H9 (cell line): ENCODE results near the gene GAGE10. TPM values are rescaled to one million over a fixed set of nuclear protein-coding genes. Genes with fewer than 3 reads are reported as not detected.

Source experiments
- DNase-seq: peaks from one replicate; pipeline ENCODE4 v3.0.0-alpha.2; 2017
- H2AFZ ChIP-seq: one replicate; pipeline ENCODE4 v1.6.1; 2013; ENCODE audit warnings: mild to moderate bottlenecking, low read length, control low read depth, moderate library complexity
- H2AK5ac ChIP-seq: 2 replicates; pipeline ENCODE4 v1.6.1; 2013; ENCODE audit warnings: low read length, control low read depth, mixed read lengths; ENCODE audit not compliant: insufficient read length
- H2BK120ac ChIP-seq: one replicate; pipeline ENCODE4 v1.6.1; 2013; ENCODE audit warnings: low read depth, mild to moderate bottlenecking, low read length, control low read depth, inconsistent platforms; ENCODE audit not compliant: poor library complexity, severe bottlenecking
- H2BK12ac ChIP-seq: 2 replicates; pipeline ENCODE4 v1.6.1; 2013; ENCODE audit warnings: low read length, control low read depth, mixed read lengths, low read depth; ENCODE audit not compliant: insufficient read length
- H2BK15ac ChIP-seq: 2 replicates; pipeline ENCODE4 v1.6.1; 2013; ENCODE audit warnings: low read depth, low read length, control low read depth
- H2BK20ac ChIP-seq: one replicate; pipeline ENCODE4 v1.6.1; 2013; ENCODE audit warnings: low read depth, mild to moderate bottlenecking, low read length, control low read depth, inconsistent platforms; ENCODE audit not compliant: poor library complexity, severe bottlenecking
- H2BK5ac ChIP-seq: 2 replicates; pipeline ENCODE4 v1.6.1; 2013; ENCODE audit warnings: low read length, control low read depth, mixed read lengths; ENCODE audit not compliant: insufficient read length
- H3K14ac ChIP-seq: 2 replicates; pipeline ENCODE4 v1.6.1; 2013; ENCODE audit warnings: low read length, control low read depth; ENCODE audit not compliant: insufficient read depth
- H3K18ac ChIP-seq: 2 replicates; pipeline ENCODE4 v1.6.1; 2013; ENCODE audit warnings: low read depth, mild to moderate bottlenecking, mixed read lengths, low read length, control low read depth; ENCODE audit not compliant: insufficient read length
- H3K23ac ChIP-seq: 2 replicates; pipeline ENCODE4 v1.6.1; 2013; ENCODE audit warnings: low read length, control low read depth, mixed read lengths, low read depth; ENCODE audit not compliant: insufficient read length
- H3K23me2 ChIP-seq: 2 replicates; pipeline ENCODE4 v1.6.1; 2013; ENCODE audit warnings: low read depth, mild to moderate bottlenecking, mixed read lengths, low read length, control low read depth; ENCODE audit not compliant: insufficient read length, poor library complexity, severe bottlenecking
- H3K27ac ChIP-seq: 2 replicates; pipeline ENCODE4 v1.5.1; 2013; ENCODE audit warnings: low read length, control low read depth, mixed read lengths, low read depth; ENCODE audit not compliant: insufficient read length
- H3K27me3 ChIP-seq: 2 replicates; pipeline ENCODE4 v1.6.1; 2013; ENCODE audit warnings: low read length, control low read depth, inconsistent platforms; ENCODE audit not compliant: insufficient read depth
- H3K4ac ChIP-seq: 2 replicates; pipeline ENCODE4 v1.6.1; 2013; ENCODE audit warnings: low read depth, mild to moderate bottlenecking, control low read depth, inconsistent platforms, low read length, moderate library complexity
- H3K4me1 ChIP-seq: 2 replicates; pipeline ENCODE4 v1.6.1; 2013; ENCODE audit warnings: low read length, control low read depth, inconsistent platforms; ENCODE audit not compliant: insufficient read depth
- H3K4me2 ChIP-seq: 2 replicates; pipeline ENCODE4 v1.6.1; 2013; ENCODE audit warnings: low read length, control low read depth, mixed read lengths; ENCODE audit not compliant: insufficient read length, insufficient read depth
- H3K56ac ChIP-seq: 2 replicates; pipeline ENCODE4 v1.6.1; 2013; ENCODE audit warnings: low read depth, mild to moderate bottlenecking, mixed read lengths, low read length, control low read depth; ENCODE audit not compliant: insufficient read length
- H3K79me1 ChIP-seq: 2 replicates; pipeline ENCODE4 v1.6.1; 2013; ENCODE audit warnings: low read depth, mild to moderate bottlenecking, moderate library complexity, low read length, control low read depth, inconsistent platforms; ENCODE audit not compliant: insufficient read depth, poor library complexity, severe bottlenecking
- H3K79me2 ChIP-seq: 2 replicates; pipeline ENCODE4 v1.6.1; 2013; ENCODE audit warnings: low read length, control low read depth, inconsistent platforms; ENCODE audit not compliant: insufficient read depth
- H3K9ac ChIP-seq: 2 replicates; pipeline ENCODE4 v1.6.1; 2013; ENCODE audit warnings: low read length, control low read depth, mixed read lengths; ENCODE audit not compliant: insufficient read length; ENCODE audit errors: extremely low read depth
- H3K9me3 ChIP-seq: one replicate; pipeline ENCODE4 v1.6.1; 2013; ENCODE audit warnings: low read depth, low read length, inconsistent platforms; ENCODE audit not compliant: control insufficient read depth
- H3T11ph ChIP-seq: one replicate; pipeline ENCODE4 v1.6.1; 2013; ENCODE audit warnings: mild to moderate bottlenecking, low read length, control low read depth, inconsistent platforms
- H4K20me1 ChIP-seq: one replicate; pipeline ENCODE4 v1.6.1; 2013; ENCODE audit not compliant: control insufficient read depth, insufficient read length, insufficient read depth
- H4K5ac ChIP-seq: 2 replicates; pipeline ENCODE4 v1.6.1; 2013; ENCODE audit warnings: low read depth, mild to moderate bottlenecking, mixed read lengths, low read length, control low read depth; ENCODE audit not compliant: insufficient read length
- H4K8ac ChIP-seq: replicated peaks from 2 replicates; pipeline ENCODE4 v1.6.1; 2013; ENCODE audit warnings: low read length, control low read depth, mixed read lengths, low read depth; ENCODE audit not compliant: insufficient read length
- H4K91ac ChIP-seq: 2 replicates; pipeline ENCODE4 v1.6.1; 2013; ENCODE audit warnings: low read depth, mild to moderate bottlenecking, moderate library complexity, mixed read lengths, low read length, control low read depth; ENCODE audit not compliant: insufficient read length
- H3K27ac Mint-ChIP-seq, 3 experiments: 2 replicates in 2 of 3; 3 replicates in 1 of 3; pipeline ENCODE4 v1.8.0; 2020 to 2021; ENCODE audit warnings: mixed read lengths in 3 of 3, mild to moderate bottlenecking in 1 of 3, moderate library complexity in 1 of 3
- H3K27me3 Mint-ChIP-seq: 2 replicates; pipeline ENCODE4 v1.8.0; 2021; ENCODE audit warnings: low read depth, mild to moderate bottlenecking, moderate library complexity, mixed read lengths
- H3K36me3 Mint-ChIP-seq, 3 experiments: 2 replicates in 2 of 3; 3 replicates in 1 of 3; pipeline ENCODE4 v1.8.0; 2020 to 2021; ENCODE audit warnings: low read depth in 3 of 3, mixed read lengths in 3 of 3; ENCODE audit not compliant: insufficient read depth in 1 of 3
- H3K4me1 Mint-ChIP-seq, 2 experiments: 2 replicates each; pipeline ENCODE4 v1.8.0; 2020; ENCODE audit warnings: mixed read lengths in 2 of 2
- H3K4me3 Mint-ChIP-seq, 2 experiments: 2 replicates in 1 of 2; 3 replicates in 1 of 2; pipeline ENCODE4 v1.8.0; 2020 to 2021; ENCODE audit warnings: mild to moderate bottlenecking in 2 of 2, mixed read lengths in 2 of 2, moderate library complexity in 1 of 2
- H3K9me3 Mint-ChIP-seq, 2 experiments: 2 replicates in 1 of 2; 3 replicates in 1 of 2; pipeline ENCODE4 v1.8.0; 2020; ENCODE audit warnings: mild to moderate bottlenecking in 2 of 2, mixed read lengths in 2 of 2, moderate library complexity in 1 of 2
- WGBS: extraction: QIAGEN DNeasy Blood & Tissue Kit; methylation state at CpG from one replicate; pipeline ENCODE4 v1.1.7; 2013; ENCODE audit warnings: missing lambda C conversion rate, low lambda C conversion rate, mixed read lengths; ENCODE audit not compliant: insufficient read length; ENCODE audit errors: extremely low coverage; 5-methylcytosine and 5-hydroxymethylcytosine counted together
- total RNA-seq: library from RNA; stranded (reverse); gene quantifications from 2 replicates; pipeline ENCODE4 v1.2.1, GENCODE V29; 2021
- TF ChIP-seq, protein P1 (sequence below): fragments of 200-600 bp; sonication (generic); conservative IDR thresholded peaks from 3 replicates; pipeline ENCODE4 v1.8.0; 2021; ENCODE audit warnings: antibody characterized with exemption, mild to moderate bottlenecking

Gene GAGE10
- total RNA-seq, 1 experiment from 2014 or later = not detected

DNA sequence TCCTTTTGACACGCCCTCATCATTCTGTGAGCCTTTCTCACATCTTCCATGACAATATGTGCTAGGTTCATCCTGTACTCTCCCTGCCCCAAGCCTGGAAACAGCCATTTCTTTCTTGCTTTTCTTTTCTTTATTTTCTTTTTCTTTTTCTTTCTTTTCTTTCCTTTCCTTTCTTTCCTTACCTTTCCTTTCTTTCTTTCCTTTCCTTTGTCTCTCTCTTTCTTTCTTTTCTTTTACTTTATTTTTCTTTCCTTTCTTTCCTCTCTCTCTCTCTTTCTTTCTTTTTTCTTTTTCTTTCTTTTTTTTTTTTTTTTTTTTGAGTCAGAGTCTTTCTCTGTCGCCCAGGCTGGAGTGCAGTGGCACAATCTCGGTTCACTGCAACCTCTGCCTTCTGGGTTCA, 19.2 kb upstream of the GAGE10 start:
- Histone ChIP-seq H2BK15ac (no peak overlapping the region), H3K79me1 (no peaks in the 10 kb centered on the region), H3T11ph (no peak overlapping the region), H3K4me2 (no peak overlapping the region), H3K9ac (no peak overlapping the region), H2BK120ac (no peak overlapping the region), H2BK20ac (no peak overlapping the region), H2BK5ac (no peak overlapping the region), H3K79me2 (no peaks in the 10 kb centered on the region), H3K4me1 (no peaks in the 10 kb centered on the region), H2BK12ac (no peak overlapping the region), H2AK5ac (no peak overlapping the region), H4K91ac (no peak overlapping the region), H2AFZ (no peak overlapping the region), H3K14ac (no peak overlapping the region), H4K8ac (no peak overlapping the region), H3K18ac (no peak overlapping the region), H3K23ac (no peak overlapping the region), H4K5ac (no peak overlapping the region), H4K20me1 (no peaks in the 10 kb centered on the region), H3K27ac (no peak overlapping the region), H3K23me2 (no peaks in the 10 kb centered on the region), H3K4ac (no peak overlapping the region), H3K9me3 (peaks cover 18% of the 10 kb centered on the region), H3K27me3 (no peaks in the 10 kb centered on the region), H3K56ac (no peak overlapping the region)
- WGBS = no CpG with 5 or more reads among the region's 3 CpGs
- H3K4me3 Mint-ChIP-seq = no peak overlapping the region
- no peak for DNase-seq
- TF ChIP-seq, protein P1, sequence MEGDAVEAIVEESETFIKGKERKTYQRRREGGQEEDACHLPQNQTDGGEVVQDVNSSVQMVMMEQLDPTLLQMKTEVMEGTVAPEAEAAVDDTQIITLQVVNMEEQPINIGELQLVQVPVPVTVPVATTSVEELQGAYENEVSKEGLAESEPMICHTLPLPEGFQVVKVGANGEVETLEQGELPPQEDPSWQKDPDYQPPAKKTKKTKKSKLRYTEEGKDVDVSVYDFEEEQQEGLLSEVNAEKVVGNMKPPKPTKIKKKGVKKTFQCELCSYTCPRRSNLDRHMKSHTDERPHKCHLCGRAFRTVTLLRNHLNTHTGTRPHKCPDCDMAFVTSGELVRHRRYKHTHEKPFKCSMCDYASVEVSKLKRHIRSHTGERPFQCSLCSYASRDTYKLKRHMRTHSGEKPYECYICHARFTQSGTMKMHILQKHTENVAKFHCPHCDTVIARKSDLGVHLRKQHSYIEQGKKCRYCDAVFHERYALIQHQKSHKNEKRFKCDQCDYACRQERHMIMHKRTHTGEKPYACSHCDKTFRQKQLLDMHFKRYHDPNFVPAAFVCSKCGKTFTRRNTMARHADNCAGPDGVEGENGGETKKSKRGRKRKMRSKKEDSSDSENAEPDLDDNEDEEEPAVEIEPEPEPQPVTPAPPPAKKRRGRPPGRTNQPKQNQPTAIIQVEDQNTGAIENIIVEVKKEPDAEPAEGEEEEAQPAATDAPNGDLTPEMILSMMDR = no peak
- H3K36me3 Mint-ChIP-seq = peaks cover 1 to 6% (median 4%) of the 10 kb centered on the region in 3 experiments; a peak in 6 of 7 replicates
- H3K9me3 Mint-ChIP-seq = peaks cover 66 to 69% of the 10 kb centered on the region in 2 experiments
- H3K27me3 Mint-ChIP-seq = peaks cover 2% of the 10 kb centered on the region
- H3K4me1 Mint-ChIP-seq = peaks cover 4 to 11% of the 10 kb centered on the region in 2 experiments; a peak in 3 of 4 replicates
- H3K27ac Mint-ChIP-seq = no peak overlapping the region
